Natural killer cell treated with Interleukin-12 subunit alpha and Interleukin-12 subunit beta and Interleukin-15 and Interleukin-18, amount 100 ng/mL, for 72 hours (primary cell): ENCODE results near the gene DYNC2LI1. TPM values are rescaled to one million over a fixed set of nuclear protein-coding genes. Genes with fewer than 3 reads are reported as not detected.
A peak's percentile ranks its signal among the peaks of the same experiment; 100 is the strongest.

ENCODE experiments used
- ATAC-seq, 2 donors: fragments of 150-1000 bp; cut with Tn5 transposase in 1 of 2; sonication (Bioruptor Pico), chemical (Tn5 transposase) in 1 of 2; 2 replicates each; pipeline ENCODE4 v1.10.0; 2021
- DNase-seq: peaks from one replicate; pipeline ENCODE4 v3.0.0; 2022; ENCODE audit warnings: low spot score
- H3K27ac Mint-ChIP-seq, 2 donors: 1 replicate in 1 of 2; 2 replicates in 1 of 2; pipeline ENCODE4 v1.8.0; 2022; ENCODE audit warnings: mixed read lengths in 2 of 2, mild to moderate bottlenecking in 1 of 2, moderate library complexity in 1 of 2
- H3K27me3 Mint-ChIP-seq, 2 donors: 1 replicate in 1 of 2; 2 replicates in 1 of 2; pipeline ENCODE4 v1.8.0; 2022; ENCODE audit warnings: mixed read lengths in 2 of 2
- H3K36me3 Mint-ChIP-seq: one replicate; pipeline ENCODE4 v1.8.0; 2022; ENCODE audit warnings: mixed read lengths
- H3K4me1 Mint-ChIP-seq, 2 donors: 1 replicate in 1 of 2; 2 replicates in 1 of 2; pipeline ENCODE4 v1.8.0; 2022; ENCODE audit warnings: low read depth in 2 of 2, mixed read lengths in 2 of 2, mild to moderate bottlenecking in 1 of 2
- H3K4me3 Mint-ChIP-seq: one replicate; pipeline ENCODE4 v1.8.0; 2022; ENCODE audit warnings: mixed read lengths
- H3K9me3 Mint-ChIP-seq: 2 replicates; pipeline ENCODE4 v1.8.0; 2022; ENCODE audit warnings: mixed read lengths
- total RNA-seq, 2 donors: library from RNA; stranded (reverse); gene quantifications; one replicate each; pipeline ENCODE4 v1.2.3, GENCODE V29; 2022

The DYNC2LI1 gene
- total RNA-seq, 2 donors from 2014 or later, result 3.7 to 7.7 TPM

DNA sequence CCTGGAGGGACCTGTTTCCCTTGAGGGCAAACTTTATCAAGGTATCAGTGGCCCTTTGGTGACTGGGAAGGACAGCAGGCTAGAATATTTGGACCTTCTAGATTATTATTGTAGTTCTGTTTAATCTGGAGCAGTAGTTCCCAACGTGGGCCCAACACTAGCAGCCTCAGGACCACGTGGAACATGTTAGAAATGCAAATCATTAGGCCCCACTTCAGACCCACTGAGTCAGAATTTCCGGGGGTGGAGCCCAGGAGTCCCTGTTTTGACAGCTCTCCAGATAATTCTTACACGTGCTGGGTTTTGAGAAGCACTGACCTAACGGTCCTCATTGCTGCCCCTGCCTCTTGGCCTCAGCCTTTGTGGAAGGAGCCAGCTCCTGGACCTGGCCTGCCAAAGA is 25.5 kb upstream of the DYNC2LI1 start:
- Mint-ChIP-seq H3K27me3 (peaks cover 14 to 22% of the 10 kb centered on the region in 2 donors), H3K4me3 (no peak overlapping the region), H3K36me3 (no peaks in the 10 kb centered on the region), H3K9me3 (no peaks in the 10 kb centered on the region), H3K4me1 (no peaks in the 10 kb centered on the region), H3K27ac (no peak overlapping the region)
- DNase-seq, result no peak
- ATAC-seq, result no peak

DNA sequence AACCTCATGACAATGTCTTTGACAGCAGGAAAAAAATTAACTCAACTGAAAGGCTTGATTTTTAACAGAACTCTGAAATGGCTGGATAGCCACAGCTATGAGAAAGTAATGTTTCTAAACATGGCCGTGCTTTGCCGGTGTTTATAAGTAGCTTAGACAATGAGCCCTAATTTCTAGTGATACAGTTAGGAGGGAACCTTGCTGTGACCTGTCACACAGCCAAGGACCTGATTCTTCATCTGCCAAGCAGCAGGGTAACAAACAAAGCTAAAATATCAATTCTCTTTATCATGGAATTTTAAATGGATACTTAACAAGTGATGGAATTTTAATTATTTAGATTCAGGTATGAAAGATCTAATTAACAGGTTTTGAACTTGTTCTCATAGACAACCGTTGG is 24.3 kb upstream of the DYNC2LI1 start:
- Mint-ChIP-seq H3K27me3 (peaks cover 19 to 20% of the 10 kb centered on the region in 2 donors), H3K36me3 (no peaks in the 10 kb centered on the region), H3K27ac (no peak overlapping the region), H3K4me3 (no peak overlapping the region), H3K9me3 (no peaks in the 10 kb centered on the region), H3K4me1 (no peaks in the 10 kb centered on the region)
- DNase-seq (no peak), ATAC-seq (no peak)

DNA sequence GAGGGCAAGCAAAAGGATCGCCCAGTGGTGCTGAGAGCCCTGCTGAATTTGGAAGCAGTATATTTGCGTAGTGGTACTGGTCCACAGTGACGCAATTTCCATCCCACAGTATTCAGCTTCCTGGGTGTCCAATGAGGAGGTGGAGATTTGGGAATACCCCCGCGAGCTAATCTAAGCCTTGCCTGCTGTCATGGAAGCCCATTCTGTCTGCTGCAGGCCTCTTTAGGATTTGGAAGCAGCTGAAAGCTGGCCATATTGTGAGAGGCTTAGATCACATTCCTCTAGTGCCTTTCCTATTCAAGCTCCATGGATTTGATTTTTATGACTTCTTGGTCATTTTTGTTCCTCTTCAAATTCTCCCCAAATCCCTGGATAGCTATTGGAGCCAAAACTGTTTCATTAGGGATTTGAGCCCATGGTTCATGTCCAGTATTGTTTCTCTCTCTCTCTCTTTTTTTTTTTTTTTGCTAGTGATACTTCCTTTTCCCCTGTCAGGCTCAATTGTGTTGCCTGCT is 22.3 kb upstream of the DYNC2LI1 start:
- DNase-seq, result no peak
- no peak overlapping the region for H3K4me3 Mint-ChIP-seq
- H3K4me1 Mint-ChIP-seq, result no peaks in the 10 kb centered on the region
- ATAC-seq, result no peak
- H3K9me3 Mint-ChIP-seq, result no peaks in the 10 kb centered on the region
- no peaks in the 10 kb centered on the region for H3K36me3 Mint-ChIP-seq
- H3K27me3 Mint-ChIP-seq, result peaks cover 20 to 23% of the 10 kb centered on the region in 2 donors
- H3K27ac Mint-ChIP-seq, result no peak overlapping the region

DNA sequence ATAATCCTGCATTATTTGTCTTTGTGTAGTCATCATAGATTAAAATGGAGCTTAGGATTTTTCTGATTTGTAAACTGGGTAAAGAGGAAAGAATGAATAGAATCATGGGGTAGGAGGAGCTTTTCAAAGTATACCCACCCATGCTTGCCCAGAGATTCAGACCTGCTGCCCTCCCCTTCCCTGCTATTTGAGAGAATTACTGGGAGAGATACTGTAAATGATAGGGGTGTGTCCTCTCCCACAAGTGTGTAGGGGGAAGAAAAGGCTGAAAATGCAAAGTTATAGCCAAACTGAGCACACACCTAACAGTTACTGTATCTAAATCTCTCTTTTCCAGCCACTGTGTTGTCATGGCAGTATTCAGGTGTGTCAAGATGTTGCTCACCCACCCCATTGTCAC is 21.5 kb upstream of the DYNC2LI1 start:
- no peaks in the 10 kb centered on the region for H3K9me3 Mint-ChIP-seq

DNA sequence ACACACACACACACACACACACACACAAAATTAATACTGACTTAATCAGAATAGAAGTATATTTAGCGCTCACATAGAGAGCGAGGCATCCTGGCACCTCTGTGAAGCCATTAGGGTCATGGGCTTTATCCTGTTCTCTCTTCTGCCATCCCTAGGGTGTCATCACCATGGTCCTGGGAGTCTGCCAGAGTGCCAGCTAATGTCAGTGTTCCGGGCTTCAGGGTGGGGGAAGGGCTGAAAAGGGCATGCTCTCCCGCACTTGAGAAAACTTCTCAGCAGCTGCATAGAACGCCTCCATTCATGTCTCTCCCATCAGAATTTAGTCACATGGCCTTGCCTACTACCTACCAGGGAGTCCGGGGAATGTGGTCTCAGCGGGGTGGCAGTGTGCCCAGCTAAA is 19.7 kb upstream of the DYNC2LI1 start:
- Mint-ChIP-seq H3K4me1 (no peaks in the 10 kb centered on the region), H3K36me3 (no peaks in the 10 kb centered on the region), H3K27ac (no peak overlapping the region), H3K27me3 (peaks cover 18 to 20% of the 10 kb centered on the region in 2 donors), H3K9me3 (no peaks in the 10 kb centered on the region), H3K4me3 (no peak overlapping the region)
- DNase-seq (no peak), ATAC-seq (no peak)

More for the DNA sequence above, 21.5 kb upstream of the DYNC2LI1 start:
- no peaks in the 10 kb centered on the region for H3K4me1 Mint-ChIP-seq
- H3K36me3 Mint-ChIP-seq, result no peaks in the 10 kb centered on the region
- H3K27me3 Mint-ChIP-seq, result peaks cover 15 to 20% of the 10 kb centered on the region in 2 donors
- ATAC-seq (no peak), DNase-seq (no peak)
- no peak overlapping the region for H3K4me3 Mint-ChIP-seq
- H3K27ac Mint-ChIP-seq, result no peak overlapping the region

DNA sequence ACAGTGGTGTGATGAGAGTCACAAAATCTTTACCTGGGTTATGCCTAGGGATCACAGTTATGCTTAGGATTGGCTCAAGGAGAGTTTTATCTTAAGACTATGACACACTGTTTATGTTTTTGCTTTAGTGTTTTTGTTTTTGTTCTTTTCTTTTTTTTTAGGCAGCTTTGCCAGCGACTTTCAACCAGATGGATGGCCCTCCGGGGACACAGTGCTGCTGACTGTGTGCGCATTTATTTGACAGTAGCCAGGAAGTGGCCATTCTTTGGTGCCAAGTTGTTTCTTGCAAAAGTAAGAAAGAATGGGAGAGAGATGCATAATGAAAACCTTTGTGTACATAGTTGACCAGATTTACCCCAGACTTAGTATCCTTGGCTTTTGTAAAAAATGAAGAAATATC is 15.1 kb upstream of the DYNC2LI1 start:
- DNase-seq (no peak), ATAC-seq (no peak)
- H3K4me3 Mint-ChIP-seq, result no peak overlapping the region
- no peak overlapping the region for H3K27ac Mint-ChIP-seq
- no peaks in the 10 kb centered on the region for H3K4me1 Mint-ChIP-seq
- H3K36me3 Mint-ChIP-seq, result no peaks in the 10 kb centered on the region
- H3K27me3 Mint-ChIP-seq, result peaks cover 9 to 15% of the 10 kb centered on the region in 2 donors
- H3K9me3 Mint-ChIP-seq, result no peaks in the 10 kb centered on the region

DNA sequence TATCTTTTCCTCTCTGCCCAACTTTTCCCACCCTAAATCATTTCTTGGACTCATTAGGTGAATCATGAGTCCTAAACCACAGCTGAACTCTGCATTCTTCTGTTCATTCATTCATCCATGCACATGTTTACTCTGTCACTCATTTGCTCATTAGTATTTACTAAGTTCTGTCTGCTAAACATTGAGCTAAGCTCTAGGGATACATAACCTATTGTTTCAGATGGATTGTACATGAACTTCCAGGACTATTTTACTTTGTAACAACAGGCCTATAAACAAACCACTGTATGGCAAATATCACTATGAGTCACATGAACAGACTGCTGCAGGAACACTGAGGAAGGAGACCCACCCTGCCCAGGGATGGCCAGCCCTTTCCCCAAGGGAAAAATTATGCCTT is 14.6 kb upstream of the DYNC2LI1 start:
- no peak overlapping the region for H3K27ac Mint-ChIP-seq
- no peaks in the 10 kb centered on the region for H3K9me3 Mint-ChIP-seq
- peaks cover 8 to 13% of the 10 kb centered on the region in 2 donors for H3K27me3 Mint-ChIP-seq
- no peaks in the 10 kb centered on the region for H3K4me1 Mint-ChIP-seq
- no peaks in the 10 kb centered on the region for H3K36me3 Mint-ChIP-seq
- ATAC-seq (no peak), DNase-seq (no peak)
- H3K4me3 Mint-ChIP-seq, result no peak overlapping the region

DNA sequence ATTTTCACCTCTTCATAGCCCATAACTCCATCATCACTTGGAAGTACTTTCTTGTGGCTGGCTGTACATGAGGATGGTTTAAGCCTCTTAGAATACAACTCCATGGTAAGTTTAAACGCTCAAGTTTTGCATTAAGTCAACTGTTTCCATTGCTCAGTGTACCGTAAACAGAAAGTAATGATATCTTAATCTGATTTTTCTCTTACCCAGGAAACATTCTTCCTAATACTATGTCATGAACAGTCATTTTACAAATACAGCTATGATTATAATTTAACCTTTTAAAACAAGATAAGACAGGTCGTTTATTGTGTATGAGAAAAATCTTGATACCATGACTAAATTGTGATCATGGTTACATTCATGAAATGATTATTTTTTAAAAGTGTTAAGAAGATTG is 11.6 kb upstream of the DYNC2LI1 start:
- ATAC-seq, result peak in 1 of 2 donors; percentile 60
- Mint-ChIP-seq H3K27ac (no peak overlapping the region), H3K4me3 (no peak overlapping the region), H3K4me1 (no peaks in the 10 kb centered on the region), H3K36me3 (no peaks in the 10 kb centered on the region), H3K9me3 (no peaks in the 10 kb centered on the region), H3K27me3 (peaks cover 4 to 20% of the 10 kb centered on the region in 2 donors)
- DNase-seq, result no peak

DNA sequence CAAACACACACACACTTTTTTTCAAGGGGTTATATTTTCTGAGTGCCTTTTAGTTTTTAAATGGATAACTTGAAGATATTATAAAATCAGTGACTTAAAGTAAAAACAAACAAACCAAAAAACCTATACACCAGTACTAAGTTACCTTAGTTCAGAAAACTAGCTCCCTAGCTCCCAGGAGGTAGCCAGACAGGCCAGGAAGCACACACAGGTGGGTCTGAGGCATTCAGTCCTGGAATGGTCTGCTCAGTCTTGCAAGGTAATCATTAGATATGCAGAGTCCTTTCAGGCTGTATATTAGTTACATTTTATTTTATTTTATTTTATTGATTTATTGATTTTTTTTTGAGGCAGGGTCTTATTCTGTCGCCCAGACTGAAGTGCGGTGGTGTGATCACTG is 10.7 kb upstream of the DYNC2LI1 start:
- DNase-seq (no peak), ATAC-seq (no peak)
- Mint-ChIP-seq H3K36me3 (no peaks in the 10 kb centered on the region), H3K9me3 (no peaks in the 10 kb centered on the region), H3K27ac (no peak overlapping the region), H3K4me3 (no peak overlapping the region), H3K27me3 (peaks cover 4 to 20% of the 10 kb centered on the region in 2 donors), H3K4me1 (no peaks in the 10 kb centered on the region)

DNA sequence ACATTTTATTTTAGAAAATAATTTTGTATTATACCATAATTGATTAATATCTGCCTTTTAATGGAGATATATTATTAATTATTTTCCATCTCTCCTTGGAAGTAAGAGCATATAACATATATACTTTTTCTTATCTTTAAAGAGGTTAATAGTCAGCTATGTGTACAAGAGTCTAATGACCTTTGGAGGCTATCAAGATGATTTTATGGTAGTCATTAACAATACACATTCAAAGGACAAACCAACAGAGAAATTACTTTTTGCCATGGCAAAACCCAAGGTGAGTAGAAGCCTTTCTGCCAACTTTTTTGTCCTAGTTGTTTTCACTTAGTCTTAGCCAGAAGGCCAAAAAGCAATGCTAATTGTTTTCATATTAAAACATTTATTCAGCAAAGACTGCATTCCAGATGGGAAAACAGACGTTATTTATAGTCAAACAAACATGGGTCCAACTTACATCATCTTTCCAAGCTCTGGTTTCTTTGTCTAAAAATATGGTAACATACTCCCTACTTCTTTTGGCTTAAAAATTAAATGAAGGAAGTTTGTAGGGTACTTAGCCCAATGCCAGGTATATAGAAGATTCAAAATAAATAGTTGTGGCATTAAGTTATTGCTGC is 9.6 kb upstream of the DYNC2LI1 start:
- DNase-seq (no peak), ATAC-seq (no peak)
- no peak overlapping the region for H3K27ac Mint-ChIP-seq
- H3K27me3 Mint-ChIP-seq, result peaks cover 6 to 15% of the 10 kb centered on the region in 2 donors
- no peak overlapping the region for H3K4me3 Mint-ChIP-seq
- no peaks in the 10 kb centered on the region for H3K36me3 Mint-ChIP-seq
- H3K4me1 Mint-ChIP-seq, result no peaks in the 10 kb centered on the region
- no peaks in the 10 kb centered on the region for H3K9me3 Mint-ChIP-seq

DNA sequence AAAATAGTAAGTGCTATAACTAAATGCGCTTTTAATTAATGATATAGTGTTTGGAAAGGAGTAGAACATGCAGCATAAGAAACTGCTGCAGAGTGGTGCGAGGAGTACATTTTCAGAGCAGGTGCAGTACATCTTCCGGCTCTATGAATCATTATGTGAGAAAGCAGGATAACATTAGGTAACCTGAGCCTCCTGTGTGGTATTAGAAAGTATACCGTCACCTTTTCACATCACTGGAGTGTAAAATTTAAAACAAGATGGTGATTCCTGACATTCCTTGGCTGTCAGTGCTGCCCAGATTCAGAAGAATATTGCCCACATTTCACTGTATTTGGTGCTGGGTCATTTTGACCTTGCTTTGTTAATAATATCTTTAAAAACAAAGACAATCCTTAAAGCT is 7.8 kb upstream of the DYNC2LI1 start:
- Mint-ChIP-seq H3K36me3 (no peaks in the 10 kb centered on the region), H3K4me3 (no peak overlapping the region), H3K9me3 (no peaks in the 10 kb centered on the region), H3K4me1 (no peaks in the 10 kb centered on the region), H3K27me3 (peaks cover 8 to 10% of the 10 kb centered on the region in 2 donors), H3K27ac (no peak overlapping the region)
- ATAC-seq, result no peak
- no peak for DNase-seq

DNA sequence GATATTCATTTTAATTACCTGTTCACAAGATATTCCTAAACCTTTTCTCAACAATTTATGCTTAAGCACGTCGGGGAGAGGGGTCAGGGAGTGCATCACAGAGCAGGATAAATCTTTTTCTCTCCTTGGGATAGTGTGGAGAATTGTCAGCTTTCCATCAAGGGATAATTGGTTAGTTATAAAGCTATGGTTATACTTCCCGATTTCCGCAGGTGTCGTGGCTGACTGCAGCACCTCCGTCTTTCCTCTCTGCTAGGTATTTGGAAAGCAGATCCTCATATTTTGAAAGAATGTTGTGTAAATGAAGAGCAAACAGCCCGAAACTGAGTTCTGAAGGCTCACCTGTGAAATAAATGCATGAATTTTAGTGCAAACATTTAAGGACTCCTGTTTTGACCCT is 778 bp downstream of the DYNC2LI1 start:
- peak overlapping the region; percentile 85 to 87 for H3K27ac Mint-ChIP-seq
- H3K9me3 Mint-ChIP-seq, result no peaks in the 10 kb centered on the region
- DNase-seq (no peak), ATAC-seq (no peak)
- peaks cover 0 to 8% of the 10 kb centered on the region in 2 donors for H3K27me3 Mint-ChIP-seq
- H3K4me1 Mint-ChIP-seq, result peaks cover 9 to 12% of the 10 kb centered on the region in 2 donors
- H3K36me3 Mint-ChIP-seq, result no peaks in the 10 kb centered on the region
- peak overlapping the region; percentile 100 for H3K4me3 Mint-ChIP-seq

DNA sequence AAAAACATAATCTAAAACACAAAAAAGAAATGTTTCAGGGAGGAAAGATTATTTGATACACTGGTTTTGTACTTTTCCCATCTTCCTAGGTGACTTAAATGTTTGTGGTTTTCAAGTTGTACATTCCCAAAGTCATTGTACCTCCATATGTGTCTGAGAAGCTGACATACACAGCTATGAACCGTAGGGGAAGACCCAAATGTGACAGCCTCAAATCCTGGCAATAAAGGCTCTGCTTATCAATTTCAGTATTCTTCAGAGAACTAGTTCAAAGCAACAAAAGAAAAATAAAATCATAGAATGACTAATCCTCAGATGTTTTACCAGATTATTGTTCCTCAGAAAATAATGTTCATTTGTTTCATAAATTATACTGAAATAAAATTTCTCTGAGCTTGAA is 2.5 kb downstream of the DYNC2LI1 start:
- Mint-ChIP-seq H3K4me3 (no peak overlapping the region), H3K36me3 (no peaks in the 10 kb centered on the region), H3K4me1 (peaks cover 9 to 12% of the 10 kb centered on the region in 2 donors), H3K9me3 (no peaks in the 10 kb centered on the region), H3K27me3 (peaks cover 0 to 8% of the 10 kb centered on the region in 2 donors), H3K27ac (no peak overlapping the region)
- DNase-seq (no peak), ATAC-seq (no peak)

DNA sequence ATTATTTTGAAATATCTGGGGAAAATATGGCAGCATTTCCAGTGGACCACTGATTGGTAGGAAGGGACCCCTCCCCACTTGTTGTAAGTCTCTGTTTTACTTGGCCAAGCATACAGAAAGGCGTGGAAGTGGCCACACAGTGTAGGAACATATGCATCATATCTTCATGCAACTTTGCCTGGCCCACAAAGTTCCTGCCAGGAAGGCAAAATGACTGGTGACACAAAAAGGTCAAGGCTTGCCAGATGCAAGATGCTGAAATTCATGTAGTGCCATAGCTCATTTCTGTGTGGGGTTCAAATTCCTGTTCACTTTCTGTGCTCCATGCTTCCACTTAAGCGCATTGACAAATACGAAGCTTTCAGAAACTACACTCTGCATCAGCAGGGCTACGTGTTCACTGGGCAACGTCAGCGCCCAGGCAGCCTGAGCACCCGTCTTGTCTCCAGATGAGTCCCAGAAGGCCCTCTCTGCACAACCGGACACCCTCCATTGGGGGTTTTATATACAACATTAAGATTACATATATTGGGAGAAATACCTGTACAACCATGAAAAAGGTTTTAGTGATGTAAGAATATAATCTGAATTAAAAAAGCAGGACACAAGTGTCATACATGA is 3.6 kb downstream of the DYNC2LI1 start:
- DNase-seq (no peak), ATAC-seq (no peak)
- H3K27ac Mint-ChIP-seq, result no peak overlapping the region
- H3K9me3 Mint-ChIP-seq, result no peaks in the 10 kb centered on the region
- peaks cover 0 to 2% of the 10 kb centered on the region in 2 donors for H3K27me3 Mint-ChIP-seq
- no peaks in the 10 kb centered on the region for H3K36me3 Mint-ChIP-seq
- no peak overlapping the region for H3K4me3 Mint-ChIP-seq
- H3K4me1 Mint-ChIP-seq, result peaks cover 9 to 12% of the 10 kb centered on the region in 2 donors
